GM12864 (cell line): Measurements from ENCODE around the gene DDN.

Experiments
- DNase-seq: peaks from one replicate; pipeline ENCODE4 v3.0.0-alpha.2; 2011; ENCODE audit warnings: low read depth
- H3K4me3 ChIP-seq: 2 replicates; pipeline ENCODE4 v1.5.1; 2011; ENCODE audit warnings: mild to moderate bottlenecking, low read depth, low read length, control low read depth
- TF ChIP-seq, protein P1 (sequence below): IDR thresholded peaks from 2 replicates; pipeline ENCODE4 v1.5.1; 2011; ENCODE audit warnings: low read depth, mild to moderate bottlenecking, moderate library complexity, low read length, control low read depth, inconsistent platforms; ENCODE audit errors: missing control alignments

DDN gene

GRCh38 chr12:49041881-49042484 is 42.8 kb upstream of the DDN start:
- no peak for DNase-seq
- H3K4me3 ChIP-seq, result no peak overlapping the region
- TF ChIP-seq, protein P1, sequence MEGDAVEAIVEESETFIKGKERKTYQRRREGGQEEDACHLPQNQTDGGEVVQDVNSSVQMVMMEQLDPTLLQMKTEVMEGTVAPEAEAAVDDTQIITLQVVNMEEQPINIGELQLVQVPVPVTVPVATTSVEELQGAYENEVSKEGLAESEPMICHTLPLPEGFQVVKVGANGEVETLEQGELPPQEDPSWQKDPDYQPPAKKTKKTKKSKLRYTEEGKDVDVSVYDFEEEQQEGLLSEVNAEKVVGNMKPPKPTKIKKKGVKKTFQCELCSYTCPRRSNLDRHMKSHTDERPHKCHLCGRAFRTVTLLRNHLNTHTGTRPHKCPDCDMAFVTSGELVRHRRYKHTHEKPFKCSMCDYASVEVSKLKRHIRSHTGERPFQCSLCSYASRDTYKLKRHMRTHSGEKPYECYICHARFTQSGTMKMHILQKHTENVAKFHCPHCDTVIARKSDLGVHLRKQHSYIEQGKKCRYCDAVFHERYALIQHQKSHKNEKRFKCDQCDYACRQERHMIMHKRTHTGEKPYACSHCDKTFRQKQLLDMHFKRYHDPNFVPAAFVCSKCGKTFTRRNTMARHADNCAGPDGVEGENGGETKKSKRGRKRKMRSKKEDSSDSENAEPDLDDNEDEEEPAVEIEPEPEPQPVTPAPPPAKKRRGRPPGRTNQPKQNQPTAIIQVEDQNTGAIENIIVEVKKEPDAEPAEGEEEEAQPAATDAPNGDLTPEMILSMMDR, result no peak

DNA sequence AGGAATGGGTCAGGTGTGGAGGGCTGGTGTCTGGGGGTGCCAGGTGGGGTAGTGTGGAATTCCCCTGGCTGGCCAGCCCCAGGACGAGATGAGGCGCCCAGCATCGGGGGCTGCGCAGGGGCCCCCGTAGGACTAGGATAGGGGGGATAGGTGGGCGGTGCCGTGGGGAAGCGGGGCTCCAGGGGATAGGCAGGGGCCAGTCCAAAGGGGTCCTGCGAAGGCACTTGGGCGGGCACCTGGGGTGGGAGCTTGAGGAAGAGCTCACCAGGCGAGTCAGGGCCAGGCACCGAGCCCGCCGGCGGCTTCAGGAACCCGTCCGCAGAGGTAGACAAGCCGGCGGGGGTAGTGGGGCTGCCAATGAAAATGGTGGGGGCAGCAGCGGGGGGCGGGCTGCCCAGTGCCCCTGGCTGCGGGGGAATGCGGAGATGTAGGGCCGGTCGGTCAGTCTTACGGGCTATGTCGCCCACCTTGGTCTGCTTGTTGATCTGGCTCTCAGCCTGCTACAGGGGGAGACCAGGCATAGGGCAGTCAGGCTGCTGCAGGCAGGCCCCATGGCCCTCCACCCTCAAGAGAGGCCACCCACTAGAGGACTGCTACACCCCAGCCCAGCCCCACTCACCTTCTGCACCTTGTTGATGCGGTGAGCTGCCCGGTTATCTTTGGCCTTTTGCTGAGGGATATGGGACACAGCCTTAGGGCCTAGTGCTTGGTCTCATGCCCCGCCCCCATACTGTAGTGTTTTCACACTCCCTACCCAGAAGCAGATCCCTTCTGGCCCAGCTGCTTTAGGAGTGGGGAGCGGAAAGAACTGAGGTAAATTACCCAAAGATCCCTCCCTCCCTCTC is 42.1 kb upstream of the DDN start:
- H3K4me3 ChIP-seq, result no peak overlapping the region
- DNase-seq, result no peak
- TF ChIP-seq, protein P1, result no peak

DNA sequence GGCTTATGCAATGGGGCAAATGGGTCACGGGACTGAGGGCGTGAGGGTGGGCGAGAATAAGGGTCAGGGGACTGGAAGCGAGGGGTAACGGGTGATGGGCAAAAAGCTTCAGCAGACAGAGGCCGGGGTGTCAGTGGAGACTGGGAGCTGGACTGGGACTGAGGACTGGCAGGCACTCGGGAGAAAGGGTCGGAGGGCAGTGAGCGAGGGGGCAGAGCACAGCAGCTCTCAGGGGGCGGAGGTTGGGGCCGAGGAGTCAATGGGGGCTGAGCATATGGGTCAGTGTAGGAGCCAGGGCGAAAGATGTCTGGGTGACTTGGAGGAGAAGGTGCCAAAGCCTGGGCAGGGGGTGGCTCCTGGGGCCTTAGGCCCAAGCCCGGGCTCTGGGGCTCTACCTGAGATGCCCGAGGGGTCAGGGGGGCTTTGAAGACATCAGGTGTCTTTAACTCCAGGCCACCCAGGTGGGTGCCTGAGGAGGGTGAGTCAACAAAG is 41.2 kb upstream of the DDN start:
- DNase-seq, result no peak
- H3K4me3 ChIP-seq, result no peak overlapping the region
- TF ChIP-seq, protein P1, result no peak

DNA sequence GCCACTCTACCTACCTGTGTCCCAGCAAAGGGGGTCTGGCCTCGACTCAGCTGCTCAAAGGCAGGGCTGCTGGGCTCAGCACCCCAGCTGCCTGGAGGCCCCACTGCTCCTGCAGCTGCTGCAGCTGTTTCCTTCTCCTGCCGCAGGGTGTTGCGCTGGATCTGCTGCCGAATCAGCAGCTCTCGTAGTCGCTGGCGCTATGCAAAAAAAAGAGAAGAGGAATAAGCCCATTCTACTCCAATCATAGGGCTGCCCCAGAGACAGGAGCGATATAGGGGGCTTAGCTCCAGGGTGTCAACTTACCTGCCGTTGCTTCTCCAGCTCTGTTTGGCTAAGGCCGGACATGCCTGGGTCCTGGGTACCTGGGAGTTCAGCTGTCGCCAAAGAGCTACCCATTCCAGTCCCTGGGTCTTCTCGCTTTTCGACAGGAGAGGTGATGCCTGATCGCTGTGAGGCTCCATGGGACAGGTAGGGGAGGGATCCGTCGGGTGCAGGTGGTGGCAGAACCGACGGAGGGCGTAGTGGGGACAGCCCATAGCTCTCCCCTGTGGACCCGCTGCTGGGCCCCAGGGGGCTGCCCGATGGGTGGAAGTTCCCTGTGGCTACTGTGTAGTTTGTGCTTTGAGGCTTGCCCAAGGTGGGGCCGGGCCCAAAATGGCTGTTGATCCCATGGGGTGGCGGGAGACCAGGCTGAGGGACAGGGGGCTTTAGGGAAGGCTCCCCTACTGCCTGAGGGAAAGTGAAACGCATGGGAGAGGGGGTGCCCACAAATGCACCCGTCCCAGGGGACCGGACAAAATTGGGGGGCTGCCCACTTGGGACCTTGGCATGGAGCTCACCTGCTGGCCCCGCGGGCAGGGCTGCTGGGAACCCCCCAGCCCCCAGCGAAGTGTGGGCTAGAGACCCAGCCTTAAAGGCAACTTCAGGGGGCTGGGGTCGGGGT is 40.5 kb upstream of the DDN start:
- no peak overlapping the region for H3K4me3 ChIP-seq
- TF ChIP-seq, protein P1, result no peak
- no peak for DNase-seq

DNA sequence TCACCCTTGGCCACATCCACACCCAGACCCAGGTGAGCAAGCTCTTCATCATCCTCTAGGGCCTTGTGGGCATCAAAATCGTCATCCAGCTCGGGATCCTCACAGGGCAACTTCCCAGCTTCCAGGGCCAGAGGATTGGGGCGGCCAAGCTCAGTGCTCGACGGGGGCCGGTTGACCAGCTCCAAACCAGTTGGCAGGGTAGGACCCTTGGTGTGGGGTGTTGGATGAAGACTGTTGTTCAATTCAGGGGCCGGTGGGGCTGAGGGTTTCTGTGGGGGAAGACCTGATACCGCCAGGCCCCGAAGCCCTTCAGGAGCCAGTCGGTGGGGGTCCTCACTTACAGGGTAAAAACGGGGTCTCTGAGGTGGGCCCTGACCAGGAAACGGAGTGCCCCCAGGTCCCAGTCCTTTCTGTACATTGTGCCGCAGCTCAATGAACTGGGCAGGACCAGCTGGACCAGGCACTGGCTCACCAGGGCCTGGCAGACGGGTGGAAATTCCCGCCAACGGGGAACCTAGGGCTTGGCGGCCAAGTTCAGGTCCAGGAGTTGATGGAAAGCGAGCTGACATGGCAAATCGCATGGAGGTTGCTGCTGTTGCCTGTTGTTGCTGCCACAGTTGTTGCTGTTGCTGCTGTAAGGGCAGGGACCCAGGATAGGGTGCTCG is 39.2 kb upstream of the DDN start:
- DNase-seq, result no peak
- H3K4me3 ChIP-seq, result no peak overlapping the region
- TF ChIP-seq, protein P1, result no peak

DNA sequence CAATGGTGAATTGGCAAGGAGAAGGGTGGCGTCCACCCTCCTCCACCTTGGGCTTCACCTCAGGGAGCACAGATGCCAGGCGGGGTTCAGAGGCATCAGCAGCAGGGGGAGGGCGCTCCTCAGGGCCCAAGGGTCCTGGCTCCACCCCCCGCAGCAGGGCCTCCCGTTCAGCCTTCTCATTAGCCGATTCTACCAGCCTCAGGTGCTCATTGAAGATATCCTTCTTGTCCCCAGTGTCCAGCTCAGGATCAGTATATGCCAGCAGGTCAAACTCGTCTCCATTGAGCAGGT is 38.7 kb upstream of the DDN start:
- H3K4me3 ChIP-seq, result no peak overlapping the region
- DNase-seq, result no peak
- TF ChIP-seq, protein P1, result no peak
